OCI-LY7 (cell line): ENCODE data around the gene PFKM. TPM values are rescaled to one million over a fixed set of nuclear protein-coding genes. Genes with fewer than 3 reads are reported as not detected.
A peak's percentile ranks its signal among the peaks of the same experiment; 100 is the strongest.

Experiments used
- BruUV-seq: library from RNA; stranded (reverse); fragments of 400-500 nt; replicated peaks from 2 replicates; lab custom pipeline; 2021; lab: Mats Ljungman, UMichigan
- CTCF ChIA-PET: fragments of 300-600 bp; sonication (Branson Sonifier 250); formaldehyde crosslinking; loops from one replicate; lab custom pipeline; 2022; ENCODE audit warnings: antibody characterized with exemption; ENCODE audit not compliant: unreplicated experiment; lab: Charles Lee
- POLR2A ChIA-PET: fragments of 300-600 bp; sonication (Branson Sonifier 250); formaldehyde crosslinking; loops from one replicate; lab custom pipeline; 2022; ENCODE audit warnings: antibody characterized with exemption; lab: Charles Lee
- DNase-seq: peaks from one replicate; pipeline ENCODE4 v3.0.0-alpha.2; 2015; ENCODE audit warnings: low spot score
- H2AFZ ChIP-seq: fragments of 200-600 bp; sonication (generic), shearing (Covaris generic); 2 replicates; pipeline ENCODE4 v1.6.1; 2014; ENCODE audit warnings: mild to moderate bottlenecking, antibody characterized with exemption, low read length, moderate library complexity
- H3K27ac ChIP-seq: fragments of 200-600 bp; sonication (generic); 2 replicates; pipeline ENCODE4 v1.5.1; 2014; ENCODE audit warnings: mixed run types, low read depth, mild to moderate bottlenecking, moderate library complexity, low read length, inconsistent platforms; ENCODE audit not compliant: poor library complexity, severe bottlenecking
- H3K36me3 ChIP-seq: fragments of 200-600 bp; sonication (generic); 2 replicates; pipeline ENCODE4 v1.6.1; 2014; ENCODE audit warnings: mild to moderate bottlenecking, antibody characterized with exemption, low read length, moderate library complexity, mixed read lengths; ENCODE audit not compliant: insufficient read depth
- H3K4me1 ChIP-seq: fragments of 200-600 bp; sonication (generic); 2 replicates; pipeline ENCODE4 v1.5.1; 2014; ENCODE audit warnings: mild to moderate bottlenecking, low read length; ENCODE audit not compliant: insufficient read depth, poor library complexity, severe bottlenecking
- H3K4me2 ChIP-seq: fragments of 200-600 bp; sonication (generic); 2 replicates; pipeline ENCODE4 v1.6.1; 2014; ENCODE audit warnings: mild to moderate bottlenecking, low read length
- H3K4me3 ChIP-seq: fragments of 200-600 bp; sonication (generic); 2 replicates; pipeline ENCODE4 v1.5.1; 2014; ENCODE audit warnings: mild to moderate bottlenecking, low read depth, low read length; ENCODE audit not compliant: poor library complexity, severe bottlenecking
- H3K79me2 ChIP-seq: fragments of 200-600 bp; sonication (generic); 2 replicates; pipeline ENCODE4 v1.6.1; 2016; ENCODE audit warnings: low read depth, mild to moderate bottlenecking, low read length, moderate library complexity, mixed read lengths; ENCODE audit not compliant: insufficient read depth
- H3K9me2 ChIP-seq: fragments of 200-600 bp; sonication (generic); 2 replicates; pipeline ENCODE4 v1.6.1; 2016; ENCODE audit warnings: mild to moderate bottlenecking, low read length, mixed read lengths; ENCODE audit not compliant: insufficient read depth
- H3K9me3 ChIP-seq: fragments of 200-600 bp; sonication (generic); 2 replicates; pipeline ENCODE4 v1.6.1; 2014; ENCODE audit warnings: mild to moderate bottlenecking, mixed run types, low read length, mixed read lengths
- H4K20me1 ChIP-seq: fragments of 200-600 bp; sonication (generic); 2 replicates; pipeline ENCODE4 v1.6.1; 2014; ENCODE audit warnings: mild to moderate bottlenecking, antibody characterized with exemption, low read length, moderate library complexity, mixed read lengths; ENCODE audit not compliant: insufficient read depth
- CTCF ChIP-seq: fragments of 200-600 bp; sonication (generic); conservative IDR thresholded peaks from 2 replicates; pipeline ENCODE4 v1.5.1; 2014; ENCODE audit warnings: mild to moderate bottlenecking, antibody characterized with exemption, low read length, moderate library complexity, mixed read lengths
- EZH2phosphoT487 ChIP-seq: fragments of 200-600 bp; sonication (generic); IDR thresholded peaks from 2 replicates; pipeline ENCODE4 v1.6.1; 2018; ENCODE audit warnings: low read depth, borderline replicate concordance, mild to moderate bottlenecking, mixed run types, antibody characterized with exemption, low read length, moderate library complexity, mixed read lengths
- intact Hi-C: fragments of 100-400 bp; cut with micrococcal nuclease; formaldehyde crosslinking; loops from one replicate; pipeline ENCODE4 v1.10.0; 2022; ENCODE audit not compliant: unreplicated experiment
- total RNA-seq, 2 experiments: library from RNA; depleted of rRNA in 1 of 2; stranded (reverse); fragments of >200 nt in 1 of 2; shearing (Covaris generic) in 1 of 2; gene quantifications; 2 replicates each; pipeline ENCODE4 v1.2.3, GENCODE V29; 2014 to 2022

The PFKM gene
- total RNA-seq, 2 experiments from 2014 or later: 37.4 to 80.1 TPM

- H3K4me3 ChIP-seq: no peak overlapping the region
- no peaks in the 10 kb centered on the region for H3K9me2 ChIP-seq
- H3K79me2 ChIP-seq: peaks cover 22% of the 10 kb centered on the region; the same call in 1 of the 2 replicates
- peaks cover 45% of the 10 kb centered on the region for H3K36me3 ChIP-seq
- H2AFZ ChIP-seq: no peak overlapping the region
- no peak overlapping the region for H3K27ac ChIP-seq
- H3K9me3 ChIP-seq: no peaks in the 10 kb centered on the region
- CTCF ChIA-PET: no interaction called here
- TF ChIP-seq EZH2phosphoT487: no peak
- TF ChIP-seq CTCF: no peak
- peak overlapping the region; percentile 83; the same call in 1 of the 2 replicates for H3K4me2 ChIP-seq
- no TSS peak for BruUV-seq
- no peak for DNase-seq
- intact Hi-C loops: loop anchor here (2.0 kb wide), 1 partner anchor 25 kb away; no protein-coding TSS in a partner anchor
- no peaks in the 10 kb centered on the region for H4K20me1 ChIP-seq
- H3K4me1 ChIP-seq: peaks cover 21% of the 10 kb centered on the region
- POLR2A ChIA-PET: interaction anchor here (1.4 to 6.8 kb wide), 3 partner anchors 16 to 36 kb away, joined by 3 to 62 read pairs (median 4); partner anchors contain the start of genes ASB8 and SENP1
Observed at GRCh38 chr12:48121522-48121921, 2.4 kb downstream of the PFKM start.

- no TSS peak for BruUV-seq
- TF ChIP-seq EZH2phosphoT487 (no peak), CTCF (no peak)
- POLR2A ChIA-PET: interaction anchor here (6.8 kb wide), 1 partner anchor 16 kb away, joined by 62 read pairs; the partner anchor contains the start of gene SENP1
Observed at GRCh38 chr12:48122065-48122834, 3.1 kb downstream of the PFKM start.

More at GRCh38 chr12:48122065-48122834, 3.1 kb downstream of the PFKM start:
- peaks cover 22% of the 10 kb centered on the region; the same call in 1 of the 2 replicates for H3K79me2 ChIP-seq
- no peak overlapping the region for H3K27ac ChIP-seq
- H3K4me1 ChIP-seq: peaks cover 21% of the 10 kb centered on the region
- H2AFZ ChIP-seq: no peak overlapping the region
- H3K4me3 ChIP-seq: no peak overlapping the region
- DNase-seq: no peak
- H3K4me2 ChIP-seq: no peak overlapping the region
- no peaks in the 10 kb centered on the region for H3K9me2 ChIP-seq
- H3K36me3 ChIP-seq: peaks cover 52% of the 10 kb centered on the region
- no peaks in the 10 kb centered on the region for H4K20me1 ChIP-seq
- no peaks in the 10 kb centered on the region for H3K9me3 ChIP-seq
- intact Hi-C loops: no loop called here
- CTCF ChIA-PET: no interaction called here
